Measurements from ENCODE around the gene HAS3. TPM values are rescaled to one million over a fixed set of nuclear protein-coding genes. Genes with fewer than 3 reads are reported as not detected.

HAS3 gene
- total and polyA plus RNA-seq, 8 donors = 0.69 to 3.9 (median 1.0) TPM

DNA sequence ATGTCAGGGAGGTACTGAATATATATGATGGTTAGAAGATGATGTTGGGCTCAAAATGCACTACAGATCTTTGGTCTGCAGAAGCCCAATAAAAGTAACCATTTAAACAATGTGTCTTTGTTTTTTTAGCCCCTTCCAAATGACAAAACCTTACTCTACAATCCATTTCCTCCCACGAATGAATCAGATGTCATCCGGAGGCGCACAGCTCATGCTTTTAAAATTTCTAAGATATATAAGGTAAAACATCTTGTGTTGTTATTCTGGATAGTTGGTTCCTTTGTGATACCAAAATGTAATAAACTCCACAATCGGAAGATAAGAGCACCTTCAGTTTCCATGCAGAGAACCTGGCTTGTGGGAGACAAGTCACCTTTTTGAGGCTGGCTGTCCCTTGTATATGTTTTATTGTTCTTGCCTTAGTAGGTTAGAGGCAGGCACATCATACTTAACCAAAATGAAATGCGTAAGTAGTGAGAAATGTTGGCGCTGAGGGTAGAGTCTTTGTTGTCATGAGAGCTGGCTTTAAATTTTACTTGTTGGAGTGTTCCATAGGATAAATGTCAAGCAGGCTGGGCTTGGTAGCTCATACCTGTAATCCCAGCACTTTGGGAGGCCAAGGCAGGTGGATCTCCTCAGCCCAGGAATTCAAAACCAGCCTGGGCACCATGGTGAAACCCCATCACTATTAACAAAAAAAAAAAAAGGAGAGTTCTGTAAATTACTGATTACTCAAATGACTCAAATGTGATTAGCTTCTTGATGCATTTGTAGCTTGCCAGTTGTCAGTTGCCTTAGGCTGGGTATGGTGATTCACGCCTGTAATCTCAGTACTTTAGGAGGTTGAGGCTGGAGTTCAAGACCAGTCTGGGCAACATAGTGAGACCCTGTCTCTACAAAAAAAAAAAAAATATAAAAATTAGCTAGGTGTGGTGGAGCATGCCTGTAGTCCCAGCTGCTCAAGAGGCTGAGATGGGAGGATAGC is 61.8 kb downstream of the HAS3 start:
- H3K4me1 ChIP-seq = peaks cover 5 to 11% (median 8%) of the 10 kb centered on the region in 3 donors
- no peak for FAIRE-seq

More for the DNA sequence above, 61.8 kb downstream of the HAS3 start:
- DNase-seq (no peak), ATAC-seq (no peak)
- peaks cover 0 to 42% (median 2%) of the 10 kb centered on the region in 3 donors for H3K36me3 ChIP-seq
- TF ChIP-seq, protein P1, sequence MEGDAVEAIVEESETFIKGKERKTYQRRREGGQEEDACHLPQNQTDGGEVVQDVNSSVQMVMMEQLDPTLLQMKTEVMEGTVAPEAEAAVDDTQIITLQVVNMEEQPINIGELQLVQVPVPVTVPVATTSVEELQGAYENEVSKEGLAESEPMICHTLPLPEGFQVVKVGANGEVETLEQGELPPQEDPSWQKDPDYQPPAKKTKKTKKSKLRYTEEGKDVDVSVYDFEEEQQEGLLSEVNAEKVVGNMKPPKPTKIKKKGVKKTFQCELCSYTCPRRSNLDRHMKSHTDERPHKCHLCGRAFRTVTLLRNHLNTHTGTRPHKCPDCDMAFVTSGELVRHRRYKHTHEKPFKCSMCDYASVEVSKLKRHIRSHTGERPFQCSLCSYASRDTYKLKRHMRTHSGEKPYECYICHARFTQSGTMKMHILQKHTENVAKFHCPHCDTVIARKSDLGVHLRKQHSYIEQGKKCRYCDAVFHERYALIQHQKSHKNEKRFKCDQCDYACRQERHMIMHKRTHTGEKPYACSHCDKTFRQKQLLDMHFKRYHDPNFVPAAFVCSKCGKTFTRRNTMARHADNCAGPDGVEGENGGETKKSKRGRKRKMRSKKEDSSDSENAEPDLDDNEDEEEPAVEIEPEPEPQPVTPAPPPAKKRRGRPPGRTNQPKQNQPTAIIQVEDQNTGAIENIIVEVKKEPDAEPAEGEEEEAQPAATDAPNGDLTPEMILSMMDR (IDR thresholded peaks at IDR 0.05) = no peak
- H3K4me3 ChIP-seq = no peak overlapping the region
- H3K27me3 ChIP-seq = no peaks in the 10 kb centered on the region
- intact Hi-C loops (cut with DNase I) = no loop called here
- 92 to 93% methylated on average over 7 of the region's 7 CpGs for WGBS, 2 donors
- H3K9me3 ChIP-seq = no peaks in the 10 kb centered on the region
- no peak overlapping the region for H3K27ac ChIP-seq

Other genes with a start within 250 kb of the HAS3 start
- gene CHTF8, start 26.9 kb downstream of the HAS3 start, total RNA-seq = 10 to 100 TPM; 32.9 to 74.5 (median 43.7) TPM
- gene CHTF8, start 26.9 kb downstream of the HAS3 start, polyA plus RNA-seq = 10 to 100 TPM; 21.7 to 40.3 TPM
- gene UTP4, start 27.0 kb downstream of the HAS3 start, total RNA-seq = 10 to 100 TPM; 21.2 to 29.0 (median 23.1) TPM
- 10 to 100 TPM; 11.6 to 19.1 TPM for gene UTP4, start 27.0 kb downstream of the HAS3 start, polyA plus RNA-seq
- gene SNTB2, start 81.5 kb downstream of the HAS3 start, total RNA-seq = 10 to 100 TPM in 4 of 6 donors, 1 to 10 TPM in 2; 7.4 to 18.2 (median 12.7) TPM
- 1 to 10 TPM; 2.7 to 3.1 TPM for gene SNTB2, start 81.5 kb downstream of the HAS3 start, polyA plus RNA-seq
- 10 to 100 TPM; 15.6 to 21.8 (median 19.5) TPM for gene VPS4A, start 205.7 kb downstream of the HAS3 start, total RNA-seq
- 10 to 100 TPM; 27.8 to 34.8 TPM for gene VPS4A, start 205.7 kb downstream of the HAS3 start, polyA plus RNA-seq
- 10 to 100 TPM in 1 of 6 donors, 1 to 10 TPM in 5; 3.1 to 14.0 (median 7.7) TPM for gene PDF, start 224.9 kb downstream of the HAS3 start, total RNA-seq
- gene PDF, start 224.9 kb downstream of the HAS3 start, polyA plus RNA-seq = 1 to 10 TPM; 2.2 to 4.6 TPM
- gene COG8, start 233.9 kb downstream of the HAS3 start, total RNA-seq = 10 to 100 TPM; 16.2 to 29.0 (median 23.0) TPM
- 10 to 100 TPM; 18.8 to 21.0 TPM for gene COG8, start 233.9 kb downstream of the HAS3 start, polyA plus RNA-seq
- gene NIP7, start 234.1 kb downstream of the HAS3 start, total RNA-seq = 1 to 10 TPM; 4.7 to 9.4 (median 7.1) TPM
- 1 to 10 TPM; 6.7 to 8.0 TPM for gene NIP7, start 234.1 kb downstream of the HAS3 start, polyA plus RNA-seq
- 10 to 100 TPM; 13.7 to 94.7 (median 45.4) TPM for gene TMED6, start 246.1 kb downstream of the HAS3 start, total RNA-seq
- gene TMED6, start 246.1 kb downstream of the HAS3 start, polyA plus RNA-seq = 10 to 100 TPM in 1 of 2 donors, 1 to 10 TPM in 1; 5.2 to 45.5 TPM